Stimulated activated CD4-positive, alpha-beta T cell treated with anti-CD3 and anti-CD28 coated beads, TNF-alpha, amount 100 ng/mL, for 1 hour (primary cell): ENCODE data around the gene GPC4.
"Not testable (repeated sequence)": the region's sequence is repeated elsewhere in the genome, so short reads cannot be mapped to it uniquely, and the experiment has no call there.

Experiments
- DNase-seq, 3 donors: peaks; one replicate each; pipeline ENCODE4 v3.0.0-alpha.2; 2020; ENCODE audit warnings: low read depth in 3 of 3, low spot score in 1 of 3

The GPC4 gene

DNA sequence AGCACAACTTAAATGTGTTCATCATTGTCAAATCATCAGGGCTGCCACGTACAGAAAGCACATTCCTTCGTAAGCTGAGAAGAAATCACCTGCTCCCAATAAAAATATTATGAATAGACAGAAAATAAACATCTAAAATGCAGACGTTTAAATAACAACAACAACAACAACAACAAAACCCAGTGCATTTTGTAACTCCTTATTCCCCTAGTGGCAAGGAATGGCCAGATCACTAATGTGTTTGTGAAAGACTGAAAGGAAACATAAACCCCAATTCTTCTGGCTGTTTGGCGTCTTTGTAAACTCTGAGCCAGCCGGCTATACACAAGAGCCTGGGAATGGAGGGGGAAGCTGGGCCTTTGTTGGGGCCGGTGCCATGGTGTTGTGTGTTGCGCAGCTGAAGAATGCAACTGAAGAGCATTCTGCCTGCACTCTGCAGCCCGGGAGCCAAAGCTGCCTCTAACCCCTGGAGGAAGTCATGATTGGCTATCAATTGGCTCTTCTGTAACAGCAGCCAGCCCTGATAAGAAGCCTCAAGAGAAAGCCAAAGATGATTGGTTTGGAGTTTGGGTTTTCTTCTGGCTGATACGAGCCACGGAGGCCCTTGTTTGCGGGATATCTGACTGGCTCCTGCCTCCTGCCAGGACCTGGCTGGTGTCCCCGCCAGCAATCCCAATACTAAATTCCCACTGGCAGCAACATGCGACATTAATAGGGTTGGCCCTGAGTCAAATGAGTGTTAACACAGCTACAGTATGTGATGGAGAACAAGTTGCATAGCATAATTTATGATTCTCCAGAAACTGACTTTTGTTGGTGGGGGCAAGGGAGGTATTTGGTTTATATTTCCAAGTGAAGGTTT lies 107.4 kb downstream of the GPC4 start:
- DNase-seq, result no peak

DNA sequence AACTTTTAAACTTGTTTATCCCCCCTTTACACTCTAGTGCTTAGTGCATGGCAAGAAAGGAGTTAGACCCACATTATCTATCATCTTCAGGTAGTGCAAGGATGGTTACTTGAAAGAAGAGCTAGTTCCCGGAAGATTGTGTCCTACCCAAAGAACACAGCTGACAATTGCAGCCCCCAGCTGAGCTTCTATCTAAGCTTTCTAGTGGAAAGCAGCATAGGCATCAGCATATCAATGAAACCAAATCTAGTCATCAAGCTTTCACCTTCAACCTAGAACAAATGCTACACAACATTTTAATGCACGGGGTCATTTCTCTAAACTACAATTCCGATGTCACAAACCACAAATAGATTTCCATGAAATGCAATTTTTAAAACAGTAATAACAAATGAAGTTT lies 108.2 kb downstream of the GPC4 start:
- no peak for DNase-seq

DNA sequence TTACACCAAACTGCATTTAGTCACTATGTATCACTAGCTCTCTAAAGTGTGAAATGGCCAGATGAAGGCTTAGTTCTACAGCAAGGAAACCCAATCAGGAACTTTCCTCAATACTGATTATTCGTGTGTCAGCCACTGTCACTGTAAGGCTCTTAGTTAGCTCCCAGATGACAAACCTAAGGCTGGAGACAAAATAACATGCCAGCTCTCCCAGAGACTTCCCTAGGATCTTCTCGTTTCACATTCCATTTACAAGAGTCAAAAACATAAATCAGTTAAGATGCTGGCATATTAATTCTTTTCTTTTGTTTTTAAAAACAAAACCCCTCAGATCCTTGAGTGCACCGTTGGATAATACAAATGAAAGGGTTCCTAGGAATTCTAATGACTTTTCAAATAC lies 109.0 kb downstream of the GPC4 start:
- no peak for DNase-seq

DNA sequence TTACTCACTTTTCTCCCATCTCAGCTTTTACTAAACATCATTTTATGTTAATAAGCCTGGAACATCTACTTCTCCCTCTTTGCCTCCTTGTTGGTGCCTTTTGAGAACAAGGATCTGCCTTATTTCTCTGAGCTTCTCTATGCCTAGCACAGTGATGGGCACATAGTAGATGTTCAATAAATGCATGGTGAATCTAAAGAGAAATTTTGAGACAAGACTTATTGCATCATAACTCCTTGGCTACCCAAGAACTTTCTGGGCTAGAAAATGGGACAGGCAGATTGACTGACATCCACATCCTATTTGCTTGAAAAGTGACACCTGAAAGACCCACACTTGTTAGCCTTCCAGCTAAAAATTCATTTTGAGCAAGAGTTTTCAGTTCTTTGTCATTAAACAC lies 109.9 kb downstream of the GPC4 start:
- DNase-seq, result no peak

DNA sequence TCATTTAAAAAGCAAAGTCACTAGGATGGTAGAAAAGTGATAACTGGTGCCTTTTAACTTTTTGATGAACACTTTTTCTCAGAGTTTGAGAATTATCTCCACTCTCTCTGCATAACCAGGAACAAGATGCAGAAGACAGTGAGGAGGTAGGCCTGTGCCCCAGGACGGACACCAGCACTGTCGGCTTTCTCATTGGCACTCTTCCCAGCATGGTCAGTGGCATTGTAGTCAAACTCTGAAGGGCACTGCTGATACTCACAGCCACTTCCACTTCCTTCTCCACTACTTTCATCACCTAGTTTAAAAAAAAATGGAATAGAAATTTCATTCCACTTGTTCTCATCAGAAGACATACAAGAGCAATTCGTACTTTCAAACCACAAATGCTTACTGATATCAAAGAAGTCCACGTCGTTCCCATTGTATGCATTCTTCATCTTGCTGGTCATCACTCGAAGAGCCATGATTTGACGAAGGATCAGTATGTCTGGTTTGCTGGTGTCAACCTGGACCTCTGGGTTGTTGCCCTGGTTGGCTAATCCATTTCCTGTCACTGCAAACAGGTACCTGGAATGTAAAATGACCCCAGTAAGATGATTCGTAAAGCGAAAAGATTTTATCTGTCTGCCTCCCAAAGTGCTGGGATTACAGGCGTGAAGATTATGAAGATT lies 112.4 kb downstream of the GPC4 start:
- no peak for DNase-seq

DNA sequence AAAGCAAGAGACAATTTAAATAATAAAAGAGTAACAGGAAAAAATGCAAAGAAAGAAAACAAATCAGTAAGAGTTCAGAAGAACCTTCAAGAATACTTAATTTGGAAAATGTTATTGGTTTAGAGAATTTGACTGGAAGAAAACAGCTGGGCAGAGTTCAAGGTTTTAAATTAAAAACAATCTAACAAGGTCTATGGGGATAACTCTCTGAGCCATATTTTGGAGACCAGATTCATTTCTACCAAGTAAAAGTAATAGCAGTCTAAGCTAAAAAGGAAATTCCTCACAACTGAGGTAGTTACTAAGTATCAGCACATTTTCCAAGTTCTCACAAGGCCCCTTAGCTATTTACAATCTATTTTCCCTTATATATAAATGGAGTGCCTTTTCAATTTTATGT lies 114.7 kb downstream of the GPC4 start:
- DNase-seq, result no peak

DNA sequence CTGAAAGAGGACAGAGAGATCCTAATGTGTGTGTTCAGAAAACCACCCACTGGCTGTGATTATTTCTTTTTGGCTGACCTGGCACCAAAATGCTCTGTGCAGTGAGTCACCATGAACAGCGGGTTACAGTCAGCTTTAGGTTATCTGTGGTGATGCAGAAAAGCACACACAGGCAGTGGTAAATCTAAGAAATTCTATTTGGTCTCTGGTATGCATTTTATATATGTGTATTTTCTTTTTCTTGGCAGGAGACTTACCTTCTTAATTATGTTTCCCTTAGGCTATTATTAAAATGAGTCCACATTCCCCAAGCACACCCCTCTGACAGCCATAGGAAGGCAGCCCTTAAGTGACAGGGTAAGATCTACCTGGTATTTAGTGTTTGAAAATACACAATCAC lies 118.0 kb downstream of the GPC4 start:
- DNase-seq, result no peak

DNA sequence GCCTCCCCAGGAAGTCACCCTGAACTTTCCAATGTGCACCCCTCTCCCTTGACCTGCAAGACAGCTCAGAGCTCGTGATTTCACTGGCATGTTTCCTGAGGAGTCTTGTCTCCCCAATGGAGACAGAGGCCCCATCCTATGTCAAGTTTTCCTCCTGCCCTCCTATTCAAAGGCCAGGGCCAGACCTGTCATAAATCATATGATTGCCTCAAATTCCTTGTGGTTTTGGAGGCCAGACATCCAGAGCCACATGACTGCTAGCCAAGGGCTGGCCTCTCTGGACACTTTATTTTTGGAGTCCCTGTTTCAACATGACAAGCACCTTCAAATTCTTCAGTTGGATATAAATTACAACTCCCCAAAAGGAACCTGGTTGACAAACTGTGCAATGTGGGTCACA lies 121.2 kb downstream of the GPC4 start:
- no peak for DNase-seq

DNA sequence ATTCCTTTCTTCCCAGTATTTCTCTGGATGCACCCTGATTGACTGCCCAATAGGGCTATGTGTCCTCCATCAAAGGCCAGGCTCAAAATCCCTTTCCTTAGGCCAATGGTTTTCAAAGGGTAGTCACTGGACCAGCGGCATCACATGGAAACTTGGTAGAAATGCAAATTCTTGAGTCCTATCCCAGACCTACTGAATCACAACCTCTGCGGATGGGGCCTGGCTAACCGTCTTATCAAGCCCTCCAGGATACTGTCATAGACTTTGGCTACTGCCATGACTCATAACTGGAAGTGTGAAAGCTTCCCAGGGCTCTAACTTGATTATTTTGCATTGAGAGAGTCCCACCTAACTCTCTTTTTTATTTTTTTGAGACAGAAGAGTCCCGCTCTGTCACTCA lies 125.2 kb downstream of the GPC4 start:
- no peak for DNase-seq

DNA sequence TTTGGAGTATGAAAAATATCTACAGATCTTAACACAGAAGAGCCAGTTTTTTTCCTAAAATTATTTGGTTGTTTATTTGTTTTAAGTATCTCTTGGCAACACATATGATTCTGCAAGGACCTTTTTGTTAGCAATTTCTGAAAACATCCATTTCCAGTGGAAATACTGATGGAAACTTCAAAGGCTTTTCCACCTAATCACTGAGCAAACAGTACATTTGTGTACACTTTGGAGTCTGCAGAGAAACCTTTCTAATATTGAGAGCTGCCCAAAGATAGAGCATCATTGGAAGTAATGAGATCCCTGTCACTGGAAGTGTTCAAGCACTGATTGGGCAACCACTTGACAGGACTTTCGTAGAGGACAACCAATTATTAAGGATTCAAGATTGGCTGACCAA lies 127.4 kb downstream of the GPC4 start:
- DNase-seq, result no peak

DNA sequence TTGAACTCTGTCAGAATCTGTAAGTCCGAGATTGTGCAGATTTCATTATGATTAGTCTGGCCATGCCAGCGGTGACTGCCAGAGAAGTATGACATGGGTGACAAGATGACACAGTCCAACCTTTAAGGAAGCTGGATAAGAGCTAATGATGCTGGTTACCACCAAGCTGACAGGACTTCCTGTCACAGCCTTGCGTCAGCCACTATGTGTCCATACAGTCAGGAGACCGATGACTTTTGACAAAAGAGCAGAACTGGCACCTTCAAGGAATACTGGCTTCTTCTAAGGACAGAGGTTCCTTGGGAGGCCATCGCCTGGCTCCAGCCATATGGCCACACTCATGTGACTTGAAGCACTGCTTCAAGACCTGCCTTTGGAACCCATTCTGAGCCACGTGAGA lies 129.9 kb downstream of the GPC4 start:
- DNase-seq, result no peak

DNA sequence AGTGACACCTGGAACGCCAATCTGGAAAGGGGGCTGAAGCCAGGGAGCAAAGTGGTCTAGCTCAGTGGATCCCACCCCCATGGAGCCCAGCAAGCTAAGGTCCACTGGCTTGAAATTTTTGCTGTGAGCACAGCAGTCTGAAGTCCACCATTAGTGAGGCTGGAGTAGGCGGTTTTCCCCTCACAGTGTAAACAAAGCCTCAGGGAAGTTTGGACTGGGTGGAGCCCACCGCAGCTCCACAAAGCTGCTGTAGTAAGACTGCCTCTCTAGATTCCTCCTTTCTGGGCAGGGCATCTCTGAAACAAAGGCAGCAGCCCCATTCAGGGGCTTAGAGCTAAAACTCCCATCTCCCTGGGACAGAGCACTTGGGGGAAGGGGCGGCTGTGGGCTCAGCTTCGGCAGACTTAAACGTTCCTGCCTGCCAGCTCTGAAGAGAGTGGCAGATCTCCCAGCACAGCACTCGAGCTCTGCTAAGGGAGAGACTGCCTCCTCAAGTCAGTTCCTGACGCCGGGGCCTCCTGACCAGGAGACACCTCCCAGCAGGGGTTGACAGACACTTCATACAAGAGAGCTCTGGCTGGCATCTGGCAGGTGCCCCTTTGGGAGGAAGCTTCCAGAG lies 136.1 kb downstream of the GPC4 start:
- not testable (repeated sequence) for DNase-seq

DNA sequence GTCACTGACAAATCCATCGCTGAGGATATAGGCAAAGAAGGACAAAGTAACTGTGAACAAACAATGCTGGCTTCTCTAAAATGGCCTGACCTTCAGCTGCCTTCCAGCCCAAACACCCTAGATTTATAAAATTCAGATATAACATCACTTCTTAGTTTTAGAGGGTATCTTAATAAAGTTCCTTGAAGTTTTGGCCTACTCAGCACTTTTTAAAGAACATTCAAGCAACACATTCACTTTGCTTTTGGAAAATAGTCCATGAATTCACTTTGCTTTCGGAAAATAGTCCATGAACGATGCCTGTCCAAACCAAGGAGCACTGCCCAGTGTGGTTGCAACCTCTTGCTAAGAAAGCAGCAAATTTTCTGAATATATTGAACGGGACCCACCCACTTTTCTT lies 142.1 kb downstream of the GPC4 start:
- no peak for DNase-seq

DNA sequence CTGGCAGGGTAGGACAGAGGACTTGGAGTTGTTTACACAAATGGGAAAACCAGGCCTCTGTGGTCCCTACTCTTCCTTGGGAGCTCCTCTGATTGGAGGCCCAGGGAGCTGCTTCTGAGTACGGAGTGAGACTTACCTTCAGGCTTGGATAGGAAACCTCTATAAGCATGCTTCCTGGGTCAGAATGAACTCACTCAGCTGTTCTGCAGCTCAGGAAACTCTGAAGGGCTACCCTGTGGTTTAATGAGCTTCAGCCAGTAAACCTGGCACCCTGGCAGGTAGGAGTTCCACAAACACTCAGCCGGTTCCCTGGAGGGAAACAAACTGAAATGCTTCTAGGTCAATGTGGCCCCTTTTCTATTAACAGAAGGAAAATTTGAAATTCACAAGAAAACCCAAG lies 146.1 kb downstream of the GPC4 start:
- DNase-seq, result no peak

DNA sequence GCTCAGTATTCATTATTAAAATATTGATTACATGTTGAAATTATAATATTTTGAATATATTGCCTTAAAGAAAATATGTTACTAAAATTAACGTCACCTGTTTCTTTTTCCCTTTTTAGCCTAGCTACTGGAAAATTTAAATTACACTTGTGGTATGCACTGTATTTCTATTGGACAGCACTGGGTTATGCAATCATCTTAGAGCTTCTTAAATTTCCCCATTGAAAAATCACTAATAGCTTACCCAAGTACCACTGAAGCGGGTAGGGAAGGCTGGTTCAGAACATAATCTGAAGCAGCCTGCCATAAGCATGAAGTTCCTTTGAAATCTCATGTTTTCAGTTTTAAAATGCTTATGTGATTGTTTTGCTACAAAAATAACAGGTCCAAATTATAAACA lies 147.7 kb downstream of the GPC4 start:
- DNase-seq, result no peak

DNA sequence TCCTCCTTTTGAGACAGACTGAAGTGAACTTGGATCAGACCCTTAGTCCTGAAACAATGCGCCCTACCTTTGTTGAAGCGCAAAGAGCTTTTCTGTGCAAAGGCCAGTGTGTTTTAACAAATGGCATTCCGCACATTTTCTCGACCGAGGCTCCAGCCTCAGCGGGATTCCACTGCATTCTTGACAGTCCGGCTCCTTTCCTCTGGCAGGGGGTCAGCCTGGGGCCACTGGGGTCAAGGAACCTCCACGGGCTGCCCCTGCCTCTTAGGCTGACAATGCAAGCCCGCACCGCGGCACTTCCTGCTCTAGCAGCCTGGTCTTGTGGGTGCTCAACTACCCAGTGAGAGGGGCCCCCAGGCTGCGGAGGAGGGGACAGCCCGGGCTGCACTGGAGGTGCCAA lies 150.0 kb downstream of the GPC4 start:
- no peak for DNase-seq

DNA sequence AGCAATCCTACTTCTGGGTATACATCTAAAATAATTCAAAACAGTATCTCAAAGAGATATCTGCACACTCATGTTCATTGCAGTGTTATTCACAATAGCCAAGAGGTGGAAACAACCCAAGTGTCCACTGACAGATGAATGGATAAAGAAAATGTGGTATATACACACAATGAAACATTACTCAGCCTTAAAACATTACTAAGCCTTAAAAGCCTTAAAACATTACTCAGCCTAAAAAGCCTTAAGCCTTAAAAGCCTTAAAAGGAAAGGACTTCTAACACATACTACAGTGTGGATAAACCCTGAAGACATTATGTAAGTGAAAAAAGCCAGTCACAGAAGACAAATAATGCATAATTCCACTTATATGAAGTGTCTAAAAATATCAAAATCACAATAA lies 156.8 kb downstream of the GPC4 start:
- no peak for DNase-seq

DNA sequence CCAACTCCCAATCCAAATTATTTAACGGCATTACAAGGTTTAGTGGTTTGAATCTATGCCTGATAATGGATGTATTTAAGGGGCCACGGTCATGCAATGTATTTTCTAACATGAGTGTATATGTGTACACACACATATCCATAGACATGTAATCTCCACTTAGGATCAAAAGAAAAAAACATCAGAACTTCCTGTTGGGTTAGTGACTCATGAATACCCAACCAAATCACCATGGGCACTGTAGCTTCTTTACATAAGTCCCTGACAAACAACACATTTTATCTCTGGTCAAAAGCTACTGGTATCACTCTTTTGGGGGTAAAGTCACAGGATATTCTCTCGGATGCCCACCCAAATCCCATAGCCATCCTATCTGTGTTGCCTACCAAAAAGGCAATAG lies 160.6 kb downstream of the GPC4 start:
- no peak for DNase-seq

DNA sequence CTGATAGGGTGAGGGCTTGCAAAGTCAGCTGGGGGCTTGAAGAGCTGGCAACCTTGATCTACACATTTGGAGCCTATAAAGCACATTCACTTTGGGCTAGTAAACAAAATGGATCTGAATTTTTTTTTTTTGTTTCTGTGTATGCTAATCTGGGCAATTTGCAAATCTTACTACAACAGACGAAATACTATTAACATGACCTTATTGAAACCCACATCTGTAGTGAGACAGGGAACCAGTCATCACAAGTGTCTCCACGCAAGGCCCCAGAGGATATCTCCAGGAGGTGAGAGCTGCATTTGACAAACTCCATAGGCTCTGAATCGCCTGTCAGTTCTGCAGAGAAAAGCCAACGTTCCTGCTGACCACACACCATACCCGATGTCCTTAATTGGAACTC lies 164.1 kb downstream of the GPC4 start:
- DNase-seq, result no peak

DNA sequence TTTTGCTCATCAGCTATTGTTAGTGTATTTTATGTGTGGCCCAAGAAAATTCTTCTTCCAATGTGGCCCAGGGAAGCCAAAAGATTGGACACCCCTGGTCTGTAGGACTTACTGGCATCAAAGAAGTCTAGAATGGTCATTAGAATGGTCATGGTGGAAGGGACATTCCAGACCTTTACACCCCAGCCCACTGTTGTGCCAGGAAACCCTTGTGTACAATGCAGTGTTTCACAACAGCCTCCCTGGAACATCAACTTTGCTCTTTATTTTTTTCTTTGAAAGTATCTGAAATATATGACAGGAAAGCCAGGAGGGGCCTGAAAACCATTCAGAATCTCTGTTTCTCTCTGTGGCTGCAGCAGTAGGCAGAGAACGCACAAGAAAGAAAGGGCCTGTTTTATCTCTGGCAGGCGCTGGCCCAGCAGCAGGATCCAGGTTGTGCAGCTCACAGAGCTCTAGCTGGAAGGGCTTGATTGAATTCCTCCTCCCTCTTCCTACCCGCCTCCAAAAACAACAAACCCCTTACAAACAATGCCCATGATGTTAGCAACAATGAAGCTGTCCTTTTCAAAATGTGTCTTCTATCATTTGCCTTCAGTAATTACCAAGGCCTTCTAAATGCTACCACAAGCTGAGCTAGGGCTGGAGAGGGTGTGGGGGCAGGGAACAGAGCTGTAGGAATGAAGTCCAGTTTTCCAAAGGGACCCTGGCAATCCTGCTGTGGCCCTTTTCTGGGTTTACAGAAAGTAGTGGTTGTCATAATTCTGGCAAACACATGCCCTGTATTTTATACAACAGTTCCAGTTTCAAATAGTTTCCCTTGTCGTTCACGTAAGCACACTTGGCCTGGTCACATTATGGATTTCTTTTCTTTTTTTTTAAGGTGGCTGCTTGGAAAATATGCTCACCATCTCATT lies 164.8 kb downstream of the GPC4 start:
- DNase-seq, result no peak
